HG03575 (cell line): ENCODE results near the gene SLC38A2.

ENCODE experiments used
- ATAC-seq: cut with Tn5 transposase; IDR thresholded peaks from one replicate; pipeline ENCODE4 v1.9.1; 2021; ENCODE audit not compliant: unreplicated experiment, insufficient number of reproducible peaks, low FRiP score; ENCODE audit errors: extremely low read depth

The SLC38A2 gene

DNA sequence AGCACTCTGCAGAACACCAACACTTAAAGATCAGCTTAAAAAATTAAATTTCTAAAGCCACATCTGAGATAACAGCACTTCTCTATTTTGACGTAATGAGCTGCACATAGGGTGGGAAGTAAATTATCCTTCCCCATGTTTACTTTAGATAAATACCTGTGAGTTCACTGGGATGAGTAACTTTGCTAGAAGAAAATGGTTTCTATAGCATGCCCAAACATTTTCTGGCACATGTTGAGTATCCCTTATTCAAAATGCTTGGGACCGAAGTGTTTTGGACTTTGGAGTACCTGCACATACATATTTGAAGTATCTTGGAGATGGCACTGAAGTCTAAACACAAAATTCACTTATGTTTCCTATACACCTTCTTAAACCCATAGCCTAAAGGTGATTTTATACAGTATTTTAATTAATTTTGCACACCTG, 6.6 kb downstream of the SLC38A2 start:
- no peak for ATAC-seq

DNA sequence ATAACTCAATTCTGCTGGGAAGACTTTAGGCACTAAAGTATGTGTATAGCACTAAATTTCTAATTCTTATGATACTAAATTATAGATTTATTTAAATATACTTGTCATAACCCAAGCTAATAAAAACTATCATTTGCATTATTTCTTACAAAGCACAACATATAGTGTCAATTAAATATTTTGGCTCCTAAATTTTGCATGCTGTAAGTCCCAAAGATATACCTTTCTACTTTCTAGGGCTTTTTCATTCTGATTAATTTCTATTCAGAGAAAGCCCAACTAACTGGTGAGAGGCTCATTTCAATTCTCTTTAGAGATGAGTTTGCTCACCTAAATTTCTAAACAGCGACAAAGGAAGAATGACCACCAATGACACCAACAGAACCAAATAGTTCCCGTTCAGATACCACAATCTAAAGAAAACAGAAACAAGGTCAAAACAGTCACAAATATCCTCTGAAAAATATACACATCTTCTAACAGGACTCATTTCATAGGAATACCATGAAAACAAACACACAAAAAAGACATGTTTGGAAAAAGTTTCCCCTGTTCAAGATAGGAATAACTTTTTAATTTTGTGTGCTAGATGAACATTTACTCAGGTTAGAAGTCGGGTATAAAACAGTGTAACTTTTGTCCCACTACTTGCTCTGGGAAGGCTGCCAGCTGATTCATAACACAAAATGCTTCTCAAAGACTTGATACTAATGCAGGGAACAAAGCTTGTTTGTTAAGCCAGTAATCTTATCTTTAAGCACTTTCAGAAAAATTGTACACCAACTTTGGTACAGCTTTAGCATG, 7.6 kb downstream of the SLC38A2 start:
- ATAC-seq: no peak

DNA sequence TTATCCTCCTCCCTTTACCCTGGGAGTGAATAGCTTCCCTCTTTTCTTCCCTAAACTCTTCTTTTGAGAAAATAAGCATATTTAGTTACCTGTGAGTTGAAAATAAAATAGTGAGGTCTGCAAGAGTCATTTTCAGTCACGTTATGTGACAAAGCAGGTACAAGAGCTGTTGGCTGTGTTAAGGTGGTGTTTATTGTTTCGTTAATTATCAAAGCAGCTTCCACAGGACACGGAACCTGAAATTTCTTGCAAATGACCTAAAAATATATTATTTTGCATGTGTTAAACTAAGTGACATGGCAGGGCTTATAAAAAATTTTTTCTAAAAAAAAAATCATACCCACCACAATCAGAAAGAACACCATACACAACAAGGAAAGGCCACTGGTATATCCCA, 8.3 kb downstream of the SLC38A2 start:
- ATAC-seq: no peak

DNA sequence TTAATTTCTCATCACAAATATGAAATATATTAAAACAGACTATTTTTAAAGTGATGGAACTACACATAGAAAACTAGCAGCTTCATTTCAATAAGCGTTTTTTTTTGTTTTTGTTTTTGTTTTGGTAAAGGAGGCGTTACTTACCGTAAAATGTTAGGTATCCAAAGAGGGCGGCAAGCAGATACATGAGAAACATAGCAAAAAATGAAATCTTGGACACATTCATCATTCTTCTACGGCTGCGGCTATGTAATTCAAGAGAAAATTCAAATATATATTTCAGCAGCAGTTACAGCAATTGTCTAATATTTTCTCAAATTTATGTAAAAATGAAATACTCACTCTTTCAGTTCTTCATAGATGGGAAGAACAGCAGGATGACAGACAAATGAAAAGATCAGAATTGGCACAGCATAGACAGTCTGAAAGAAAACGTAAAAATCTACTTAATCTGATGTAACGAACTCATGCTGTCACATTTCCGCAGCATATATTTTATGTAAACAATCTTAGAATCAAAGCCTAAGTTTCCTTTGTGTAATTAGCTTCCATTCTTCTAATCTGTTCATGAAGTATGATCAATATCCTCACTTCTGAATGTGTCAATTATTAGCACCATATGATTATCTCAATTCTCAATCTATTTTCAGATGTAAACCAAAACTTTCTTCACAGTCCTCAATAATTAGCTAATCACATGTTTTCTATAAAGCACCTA, 8.8 kb downstream of the SLC38A2 start:
- ATAC-seq: no peak

DNA sequence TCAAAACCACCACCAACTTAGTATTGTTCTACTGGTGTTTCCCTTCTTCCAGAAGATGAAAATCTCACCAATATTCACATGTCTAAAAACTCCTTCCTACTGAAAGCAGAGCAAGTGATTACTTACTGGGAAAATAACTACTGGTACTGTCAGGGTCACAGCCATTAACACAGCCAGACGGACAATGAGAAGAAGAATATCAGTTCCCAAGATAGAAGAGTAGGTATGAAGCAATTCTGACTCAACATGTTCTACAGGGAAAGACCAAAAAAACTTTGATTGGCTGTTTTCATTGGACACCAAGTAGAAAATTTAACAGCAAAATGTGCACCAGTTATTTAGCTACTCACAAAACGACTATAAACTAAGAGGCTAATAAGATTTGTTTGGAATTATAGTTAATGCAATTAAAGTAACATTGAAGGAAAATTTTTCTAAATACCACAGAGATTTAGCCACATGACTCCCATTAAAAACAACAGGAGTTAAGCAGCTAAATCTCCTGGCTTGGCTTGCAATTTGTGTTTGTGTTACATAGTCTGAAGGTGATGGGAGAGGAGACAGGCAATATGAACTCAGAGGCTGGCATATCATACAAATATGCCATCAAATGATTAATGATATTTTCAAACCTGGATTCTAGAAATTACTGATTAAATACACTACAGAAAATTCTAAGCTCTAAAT, 9.5 kb downstream of the SLC38A2 start:
- ATAC-seq: no peak

DNA sequence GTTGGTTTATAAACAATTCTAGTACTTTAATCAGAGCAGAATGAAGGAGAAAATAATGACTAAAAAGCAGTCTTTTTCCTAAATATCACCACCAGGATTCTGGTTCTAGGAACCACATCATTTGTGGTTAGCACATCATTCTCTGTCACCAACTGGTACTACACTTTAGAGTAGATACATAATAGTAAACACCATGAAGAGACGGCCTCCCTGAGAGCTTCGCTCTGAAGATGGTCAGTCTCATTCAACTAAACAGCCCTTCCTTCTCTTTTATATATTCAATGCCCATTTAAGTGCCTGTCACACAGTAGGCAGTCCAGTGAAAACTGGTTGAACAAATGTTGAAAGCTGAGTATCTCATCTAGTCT, 10.9 kb downstream of the SLC38A2 start:
- ATAC-seq: no peak

DNA sequence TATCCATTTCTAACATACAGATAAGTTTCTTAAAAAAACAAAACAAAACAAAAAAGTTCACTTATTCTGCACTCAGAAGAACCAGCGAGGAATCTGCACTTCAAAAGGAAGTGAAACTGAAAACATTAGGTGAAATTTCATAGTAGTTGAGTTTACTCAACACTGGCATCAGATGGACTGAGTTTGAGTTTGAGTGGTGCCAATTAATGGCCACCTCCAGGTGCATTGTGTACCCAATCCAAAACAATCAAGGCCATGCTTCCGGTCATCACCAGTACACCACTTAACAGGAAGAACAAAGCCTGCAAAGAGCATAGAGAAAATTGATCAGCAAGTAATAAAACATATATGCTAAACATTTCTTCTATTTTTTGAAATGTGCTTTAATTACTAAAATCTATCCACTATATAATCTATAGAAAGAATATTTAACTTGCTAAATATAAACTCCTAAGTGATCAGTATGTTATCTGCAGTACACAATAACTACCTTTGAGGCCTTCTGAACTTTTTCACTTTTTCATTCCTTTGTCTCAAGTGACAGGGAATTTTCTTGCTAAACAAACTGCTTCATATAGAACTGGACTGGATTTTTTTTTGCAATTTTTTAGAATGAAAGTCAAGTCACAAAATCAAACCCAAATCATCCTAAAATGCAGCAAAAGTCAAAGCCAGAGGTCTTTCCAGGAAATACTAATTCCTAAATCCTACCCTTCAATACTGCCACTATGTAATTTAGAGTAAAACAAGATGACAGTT, 11.5 kb downstream of the SLC38A2 start:
- ATAC-seq: peak; percentile 52

DNA sequence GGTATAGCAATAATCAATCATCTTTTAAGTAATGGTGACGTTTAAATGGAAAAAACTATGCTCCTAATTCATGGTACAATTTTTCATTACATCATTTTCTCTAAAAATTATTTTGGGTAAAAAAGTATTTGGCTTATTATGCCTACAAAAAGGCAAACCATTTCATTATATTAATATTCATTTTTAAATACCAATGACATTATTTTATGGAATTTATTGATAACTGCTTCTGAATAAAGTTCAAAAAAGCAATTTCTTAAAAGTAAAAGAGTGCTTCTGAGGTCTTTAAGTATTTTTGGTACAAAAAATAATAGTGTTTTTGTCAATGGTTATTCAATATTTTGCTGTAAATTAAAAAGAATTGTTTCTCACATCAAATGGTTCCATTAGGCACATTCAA, 12.2 kb downstream of the SLC38A2 start:
- no peak for ATAC-seq

DNA sequence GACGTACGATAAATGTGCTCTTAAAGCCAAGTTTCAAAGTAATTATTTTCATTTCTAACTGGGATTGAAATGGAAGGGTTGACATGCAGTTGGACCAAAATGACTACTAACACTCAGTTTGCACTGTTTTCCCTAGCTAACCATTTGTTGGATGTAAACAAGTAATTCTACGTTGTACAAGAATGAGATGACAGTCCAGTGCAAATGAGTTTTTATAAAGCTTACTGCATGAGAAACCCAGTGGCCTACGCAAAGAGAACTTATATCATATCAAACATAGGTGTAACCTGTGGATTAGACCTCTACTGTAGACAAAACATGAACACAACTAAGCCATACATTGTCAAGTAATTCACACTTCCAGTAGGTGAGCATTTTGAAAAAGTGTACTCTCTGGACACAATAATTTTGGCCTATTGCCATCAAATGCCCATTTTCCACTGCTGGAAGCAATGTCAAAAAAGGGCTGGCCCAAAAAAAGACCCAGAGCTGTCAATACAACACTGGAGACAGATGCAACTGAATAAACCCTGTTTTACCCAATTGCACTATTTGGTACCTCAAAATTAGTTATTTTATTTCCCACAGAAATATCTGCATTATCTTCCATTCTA, 12.8 kb downstream of the SLC38A2 start:
- no peak for ATAC-seq

DNA sequence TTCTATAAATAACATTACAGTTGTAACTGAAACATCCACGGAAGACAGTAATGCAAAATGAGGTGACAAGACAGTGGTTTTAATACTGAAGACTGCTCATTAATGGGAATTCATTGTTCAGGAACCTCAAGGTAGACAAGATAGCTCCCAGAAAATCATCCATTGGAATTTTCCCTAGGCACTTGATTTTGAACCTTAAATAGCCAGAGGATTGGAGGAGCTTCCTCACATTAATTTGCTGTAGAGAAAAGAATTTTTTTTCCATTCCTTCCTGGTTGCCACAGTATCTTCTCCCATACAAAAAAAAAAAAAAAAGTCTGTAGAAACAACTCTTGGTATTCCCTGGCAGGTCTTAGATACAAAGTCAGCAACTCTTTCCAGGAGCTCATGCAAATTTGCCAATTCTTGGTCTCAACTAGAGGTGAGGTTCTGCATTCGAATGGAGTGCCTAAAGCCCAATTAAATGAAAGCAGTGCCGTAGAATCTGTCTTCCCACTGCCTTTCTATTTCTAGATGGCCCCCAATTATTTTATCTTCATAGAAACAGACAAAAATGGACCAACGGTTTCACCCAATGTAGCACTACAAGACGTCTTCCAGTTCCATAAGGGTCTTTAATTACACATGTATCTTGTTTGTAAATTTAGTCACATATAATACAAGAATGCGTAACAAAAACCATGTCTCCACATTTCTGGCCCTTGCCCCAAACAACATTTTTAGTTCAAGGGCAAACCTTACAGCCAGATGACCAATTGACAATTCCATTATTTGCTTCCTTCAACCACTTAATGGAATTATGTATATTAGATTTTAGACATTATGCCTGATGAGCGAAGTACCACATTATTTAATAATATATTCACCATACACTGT, 13.5 kb downstream of the SLC38A2 start:
- ATAC-seq: no peak

DNA sequence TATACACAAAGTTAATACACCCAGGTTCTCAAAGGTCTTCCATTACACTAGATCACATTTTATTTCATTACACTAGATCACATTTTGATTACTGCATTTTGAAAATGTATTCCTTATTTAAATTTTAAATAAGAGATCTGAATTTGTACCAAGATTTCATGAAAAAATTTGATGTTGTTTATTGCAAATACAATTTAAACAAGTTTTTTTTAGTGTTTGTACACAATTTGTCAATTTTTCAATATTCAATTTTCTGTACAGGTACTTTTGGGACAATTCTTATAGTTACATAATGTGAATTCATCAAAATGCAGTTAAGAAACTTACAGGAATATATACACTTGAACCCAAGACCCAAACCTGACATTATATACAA, 14.3 kb downstream of the SLC38A2 start:
- ATAC-seq: no peak

DNA sequence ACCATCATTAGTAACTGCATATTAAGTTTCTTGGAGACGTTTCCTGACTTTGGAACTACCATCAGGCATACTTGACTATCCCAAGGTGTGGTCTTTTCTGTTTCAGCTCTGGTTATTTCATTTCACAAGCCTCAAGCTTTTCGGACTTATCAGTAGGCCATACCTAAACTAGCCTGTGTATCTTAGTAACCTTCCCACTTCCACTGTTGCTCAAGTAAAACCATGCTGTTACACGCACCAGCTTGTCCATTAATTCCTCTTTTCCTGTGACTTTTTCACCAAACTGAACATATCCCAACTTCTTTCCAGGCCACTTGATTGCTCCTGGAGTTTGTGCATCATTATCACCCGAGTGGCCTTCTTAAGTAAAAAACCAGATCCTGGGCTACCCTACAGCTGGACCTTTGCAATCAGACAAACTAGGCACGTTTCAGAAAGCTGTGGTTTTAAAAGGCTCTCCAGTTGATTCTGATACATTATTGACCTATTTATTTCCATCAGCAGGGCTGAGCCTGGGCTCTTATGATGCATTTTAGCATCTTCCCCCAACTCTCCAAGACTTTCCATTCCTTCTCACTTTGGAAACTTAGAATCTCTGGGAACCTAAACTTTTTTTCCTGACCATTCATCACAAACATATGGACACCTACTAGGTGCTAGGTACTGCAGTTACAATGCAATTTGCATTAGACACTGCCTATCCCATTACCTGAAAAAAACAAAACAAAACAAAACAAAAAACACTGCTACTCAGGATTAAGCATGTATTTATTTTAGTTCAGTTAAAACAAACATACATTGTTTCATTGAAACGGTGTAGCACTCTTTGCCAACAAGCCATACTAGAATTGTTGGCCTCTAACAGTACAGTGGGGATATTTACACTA, 14.9 kb downstream of the SLC38A2 start:
- no peak for ATAC-seq

DNA sequence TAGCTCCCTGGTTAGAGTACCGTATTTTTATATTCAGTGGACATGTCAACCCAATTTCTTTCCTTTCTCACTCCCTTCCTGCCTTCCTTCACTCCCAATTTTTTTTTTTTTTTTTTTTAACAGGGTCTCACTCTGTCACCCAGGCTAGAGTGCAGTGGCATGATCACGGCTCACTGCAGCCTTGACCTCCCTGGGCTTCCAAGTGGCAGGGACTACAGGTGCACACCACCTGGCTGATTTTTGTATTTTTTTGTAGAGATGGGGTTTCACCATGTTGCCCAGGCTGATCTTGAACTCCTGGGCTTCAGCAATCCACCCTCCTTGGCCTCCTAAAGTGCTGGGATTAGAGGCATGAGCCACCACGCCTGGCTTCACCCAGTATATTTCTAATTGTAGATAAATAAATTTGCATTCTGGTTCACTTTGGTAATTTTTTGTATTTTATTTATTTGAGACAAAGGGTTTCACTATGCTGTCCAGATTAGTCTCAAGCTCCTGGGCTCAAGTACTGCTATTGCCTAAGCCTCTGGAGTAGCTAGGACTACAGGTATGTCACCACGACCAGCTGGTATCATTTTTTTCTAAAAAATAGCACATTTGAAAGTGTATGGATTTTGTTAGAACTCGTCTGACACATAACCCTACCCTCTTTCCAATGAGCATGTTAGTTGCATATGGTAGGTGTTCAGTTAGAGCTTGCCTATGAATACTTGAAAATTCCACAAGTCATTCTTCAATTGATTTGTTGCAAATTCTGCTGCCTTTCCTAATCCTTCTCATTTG, 15.7 kb downstream of the SLC38A2 start:
- ATAC-seq: no peak

DNA sequence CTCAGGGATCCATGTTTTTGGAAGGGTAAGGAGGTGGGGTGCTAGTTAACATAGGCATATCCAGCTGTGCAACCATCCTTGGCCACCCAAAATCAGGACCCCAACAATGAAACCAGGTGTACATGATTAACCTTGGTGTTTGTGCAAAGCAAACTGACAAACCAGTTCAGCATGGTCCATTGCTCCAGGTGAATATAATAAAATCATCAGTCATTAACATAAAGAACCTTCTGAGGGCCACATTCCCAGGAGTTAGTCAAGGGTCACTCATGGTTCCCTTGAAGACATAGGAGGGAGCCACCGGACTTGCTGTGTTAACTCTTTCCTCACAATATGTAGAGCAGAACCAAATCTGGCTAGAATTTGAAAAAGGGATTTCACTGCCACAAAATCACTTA, 17.8 kb downstream of the SLC38A2 start:
- ATAC-seq: no peak

DNA sequence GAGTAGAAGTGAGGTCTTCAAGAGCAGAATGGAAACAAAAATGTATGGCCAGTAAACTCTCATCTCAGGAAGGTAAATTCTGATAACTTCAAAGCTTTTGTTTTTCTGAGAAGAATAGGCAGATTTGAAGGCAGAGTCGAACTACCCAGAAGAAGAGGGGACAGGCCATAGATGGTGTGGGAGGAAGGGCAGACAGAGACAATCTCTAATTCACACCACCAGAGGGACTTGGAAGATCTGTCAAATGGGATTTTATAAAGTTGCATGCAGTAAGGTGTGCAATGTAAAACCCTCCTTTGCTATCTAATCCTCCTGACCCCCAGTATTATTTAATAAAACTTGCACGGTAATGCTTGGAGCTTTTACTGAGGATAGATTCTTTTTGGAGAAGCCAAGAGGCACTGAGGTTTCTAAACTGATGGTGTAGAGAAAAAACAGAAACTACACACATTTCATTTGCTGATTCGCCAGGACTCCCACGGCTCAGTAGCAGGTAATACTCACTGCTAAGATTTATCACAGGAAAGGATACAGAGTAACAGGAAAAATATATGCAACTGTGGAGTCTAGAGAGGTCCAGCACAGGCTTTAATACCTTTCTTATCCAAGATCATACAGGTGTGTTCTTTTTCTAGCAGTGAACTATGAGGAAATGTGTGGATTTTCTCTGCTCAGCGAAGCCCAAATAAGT, 18.3 kb downstream of the SLC38A2 start:
- no peak for ATAC-seq
